Skin of body (tissue), 2 donors: Measurements from ENCODE around the gene PPP1R12A. TPM values are rescaled to one million over a fixed set of nuclear protein-coding genes. Genes with fewer than 3 reads are reported as not detected.
A peak's percentile ranks its signal among the peaks of the same experiment; 100 is the strongest.
"Not testable (repeated sequence)": the region's sequence is repeated elsewhere in the genome, so short reads cannot be mapped to it uniquely, and the experiment has no call there.

Experiments used
- DNase-seq: peaks from one replicate; lab custom pipeline; 2025; lab: John Stamatoyannopoulos, UW
- total RNA-seq: library from RNA; depleted of rRNA; stranded (reverse); fragments of >200 nt; gene quantifications from one replicate; pipeline ENCODE4 v1.2.3, GENCODE V29; 2014

PPP1R12A gene
- total RNA-seq, 1 donor from 2014 or later = 169 TPM

- peak; percentile 56 for DNase-seq
Measured at GRCh38 chr12:79895071-79895470, 39.8 kb downstream of the PPP1R12A start.

GRCh38 chr12:79891506-79892162, 43.3 kb downstream of the PPP1R12A start:
- no peak for DNase-seq

GRCh38 chr12:79887890-79888289, 47.0 kb downstream of the PPP1R12A start:
- DNase-seq = no peak

- peak; percentile 30 for DNase-seq
Measured at GRCh38 chr12:79886917-79887519, 47.9 kb downstream of the PPP1R12A start.

GRCh38 chr12:79885911-79886490, 48.9 kb downstream of the PPP1R12A start:
- DNase-seq = no peak

GRCh38 chr12:79884401-79885006, 50.4 kb downstream of the PPP1R12A start:
- no peak for DNase-seq

- no peak for DNase-seq
Measured at GRCh38 chr12:79883216-79883615, 51.7 kb downstream of the PPP1R12A start.

GRCh38 chr12:79881351-79881750, 53.5 kb downstream of the PPP1R12A start:
- DNase-seq = no peak

GRCh38 chr12:79878506-79878905, 56.4 kb downstream of the PPP1R12A start:
- DNase-seq = not testable (repeated sequence)

- no peak for DNase-seq
Measured at GRCh38 chr12:79877246-79877645, 57.7 kb downstream of the PPP1R12A start.

- DNase-seq = no peak
Measured at GRCh38 chr12:79874665-79875064, 60.2 kb downstream of the PPP1R12A start.

GRCh38 chr12:79873201-79873600, 61.7 kb downstream of the PPP1R12A start:
- no peak for DNase-seq

- no peak for DNase-seq
Measured at GRCh38 chr12:79871621-79872020, 63.3 kb downstream of the PPP1R12A start.

- DNase-seq = no peak
Measured at GRCh38 chr12:79870916-79871315, 64.0 kb downstream of the PPP1R12A start.

GRCh38 chr12:79859646-79860045, 75.3 kb downstream of the PPP1R12A start:
- DNase-seq = no peak

GRCh38 chr12:79858518-79858917, 76.4 kb downstream of the PPP1R12A start:
- no peak for DNase-seq

GRCh38 chr12:79857675-79858074, 77.2 kb downstream of the PPP1R12A start:
- DNase-seq = no peak

GRCh38 chr12:79850610-79851299, 84.1 kb downstream of the PPP1R12A start:
- no peak for DNase-seq

- DNase-seq = peak; percentile 34
Measured at GRCh38 chr12:79848339-79848738, 86.6 kb downstream of the PPP1R12A start.

GRCh38 chr12:79847417-79847816, 87.5 kb downstream of the PPP1R12A start:
- no peak for DNase-seq

- DNase-seq = no peak
Measured at GRCh38 chr12:79844693-79845092, 90.2 kb downstream of the PPP1R12A start.

GRCh38 chr12:79843978-79844377, 90.9 kb downstream of the PPP1R12A start:
- no peak for DNase-seq
